GM19193 (cell line): ENCODE results near the gene RIMS4.

ENCODE experiments used
- POLR2A ChIP-seq: IDR thresholded peaks from 4 replicates; pipeline ENCODE4 v1.6.1; 2011; ENCODE audit not compliant: insufficient read depth, insufficient read length; ENCODE audit errors: extremely low read depth

Gene RIMS4

DNA sequence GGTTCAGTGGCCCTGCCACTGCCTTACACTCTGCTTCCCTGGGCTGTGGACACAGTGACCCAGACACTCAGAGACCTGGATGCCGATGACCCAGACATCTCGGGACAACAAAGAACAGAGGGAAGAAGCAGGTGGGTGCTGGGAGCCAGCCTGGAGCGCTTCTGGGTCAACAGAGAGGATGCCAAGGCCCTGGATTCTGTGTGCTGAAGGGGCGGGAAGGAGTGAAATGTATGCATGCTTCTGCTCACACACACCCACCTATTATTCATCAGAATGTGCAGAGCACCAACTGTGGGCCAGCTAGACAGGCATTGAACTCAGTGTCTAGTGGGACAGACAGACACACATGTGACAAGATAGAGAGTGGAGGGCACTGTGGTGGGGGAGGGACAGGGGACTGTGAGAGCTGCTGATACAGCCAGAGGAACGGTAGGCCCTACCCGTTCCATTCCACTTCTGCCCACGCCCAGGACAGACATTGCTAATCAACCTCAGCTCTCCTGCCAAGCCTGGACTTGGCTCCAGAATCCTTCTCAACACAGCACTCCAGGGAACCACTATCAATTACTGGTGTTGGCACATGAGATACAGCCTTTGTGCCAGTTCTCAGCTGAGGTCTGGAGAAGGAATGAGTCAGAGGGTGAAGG lies 44.5 kb downstream of the RIMS4 start:
- no peak for TF ChIP-seq POLR2A

DNA sequence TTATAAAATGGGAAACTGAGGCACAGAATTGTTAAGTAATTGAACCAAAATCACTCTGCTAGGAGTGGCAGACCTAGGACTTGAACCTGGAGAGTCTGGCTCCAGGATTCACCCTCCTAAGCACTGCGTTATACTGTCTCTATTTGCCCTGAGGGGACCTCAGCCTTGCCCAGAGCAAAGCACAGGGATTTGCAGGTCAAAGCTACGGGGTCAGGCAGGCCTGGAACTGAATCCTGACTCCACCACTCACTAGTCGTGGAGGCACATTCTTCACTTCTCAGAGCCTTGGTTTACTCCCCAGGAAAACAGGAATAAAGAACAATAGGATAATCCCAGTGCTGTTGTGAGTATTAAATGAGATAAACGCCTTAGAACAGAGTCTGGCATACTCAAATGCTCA lies 45.3 kb downstream of the RIMS4 start:
- TF ChIP-seq POLR2A, result no peak

DNA sequence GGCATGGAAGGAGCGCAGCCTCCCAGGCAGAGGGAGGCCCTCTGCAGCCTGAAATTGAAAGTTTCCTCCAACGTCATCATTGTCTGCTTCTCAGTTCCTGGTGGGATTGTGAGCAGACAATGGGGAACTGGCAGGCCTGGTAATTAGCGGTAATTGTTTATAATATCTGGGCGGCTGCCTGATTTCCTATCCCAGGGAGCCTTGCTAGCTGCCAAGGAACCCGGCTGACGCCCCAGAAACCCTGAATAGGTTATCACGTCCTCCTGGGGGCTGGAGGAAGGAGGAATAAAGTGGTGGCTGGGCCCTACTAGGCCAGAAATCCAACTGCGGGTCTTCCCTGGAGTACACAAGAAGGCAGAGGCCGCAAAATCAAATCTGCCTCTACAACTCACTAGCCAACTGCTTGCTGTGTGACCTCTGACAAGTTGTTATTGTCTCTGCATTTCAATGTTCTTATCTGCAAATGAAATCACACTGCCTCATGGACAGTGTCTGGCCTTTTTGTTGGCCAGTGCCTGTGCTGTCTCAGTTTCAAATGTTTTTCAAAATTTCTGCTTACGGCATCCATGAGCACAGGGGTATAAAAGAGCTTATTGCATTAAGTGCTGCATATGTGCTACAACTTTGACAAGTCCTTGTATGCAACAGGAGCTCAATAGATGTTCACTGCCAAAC lies 47.7 kb downstream of the RIMS4 start:
- TF ChIP-seq POLR2A, result no peak

DNA sequence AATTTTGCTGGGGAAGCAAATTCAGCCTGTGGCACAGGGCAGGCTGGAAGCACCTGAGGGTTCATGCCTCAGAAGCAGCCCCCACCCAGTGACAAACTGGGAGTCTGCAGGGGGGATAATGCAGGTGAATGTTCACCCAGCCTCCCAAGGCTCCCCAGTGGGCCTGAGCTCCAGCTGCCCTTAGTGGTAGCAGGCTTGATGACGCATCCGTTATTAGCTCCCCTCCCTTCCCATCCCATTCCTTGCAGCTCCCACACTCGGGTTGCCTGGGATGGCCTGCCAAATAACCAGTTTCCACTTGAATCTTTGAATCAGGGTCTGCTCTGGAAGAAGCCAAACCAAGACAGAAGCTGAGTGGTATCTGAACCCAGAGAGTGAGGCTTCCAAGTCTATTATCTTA lies 48.9 kb downstream of the RIMS4 start:
- TF ChIP-seq POLR2A, result no peak

DNA sequence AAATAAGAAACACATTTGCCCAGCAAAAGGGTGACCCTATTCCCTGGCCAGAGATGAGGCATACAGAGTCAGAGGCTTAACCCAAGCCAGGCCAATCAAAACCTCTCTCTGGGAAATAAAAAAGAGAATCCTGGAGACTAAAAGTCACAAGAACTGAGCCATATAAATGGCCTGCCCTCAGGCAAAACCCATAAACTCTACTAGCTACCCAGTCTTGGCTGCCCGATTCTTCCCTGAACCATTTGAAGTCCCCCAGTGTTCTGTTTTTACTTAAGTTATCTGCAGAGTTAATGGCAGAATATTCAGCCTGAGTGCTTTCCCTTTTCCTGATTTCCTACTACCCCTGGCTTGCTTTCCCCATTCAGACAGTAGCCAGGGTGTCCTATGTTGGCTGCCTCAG lies 50.8 kb downstream of the RIMS4 start:
- TF ChIP-seq POLR2A, result no peak

DNA sequence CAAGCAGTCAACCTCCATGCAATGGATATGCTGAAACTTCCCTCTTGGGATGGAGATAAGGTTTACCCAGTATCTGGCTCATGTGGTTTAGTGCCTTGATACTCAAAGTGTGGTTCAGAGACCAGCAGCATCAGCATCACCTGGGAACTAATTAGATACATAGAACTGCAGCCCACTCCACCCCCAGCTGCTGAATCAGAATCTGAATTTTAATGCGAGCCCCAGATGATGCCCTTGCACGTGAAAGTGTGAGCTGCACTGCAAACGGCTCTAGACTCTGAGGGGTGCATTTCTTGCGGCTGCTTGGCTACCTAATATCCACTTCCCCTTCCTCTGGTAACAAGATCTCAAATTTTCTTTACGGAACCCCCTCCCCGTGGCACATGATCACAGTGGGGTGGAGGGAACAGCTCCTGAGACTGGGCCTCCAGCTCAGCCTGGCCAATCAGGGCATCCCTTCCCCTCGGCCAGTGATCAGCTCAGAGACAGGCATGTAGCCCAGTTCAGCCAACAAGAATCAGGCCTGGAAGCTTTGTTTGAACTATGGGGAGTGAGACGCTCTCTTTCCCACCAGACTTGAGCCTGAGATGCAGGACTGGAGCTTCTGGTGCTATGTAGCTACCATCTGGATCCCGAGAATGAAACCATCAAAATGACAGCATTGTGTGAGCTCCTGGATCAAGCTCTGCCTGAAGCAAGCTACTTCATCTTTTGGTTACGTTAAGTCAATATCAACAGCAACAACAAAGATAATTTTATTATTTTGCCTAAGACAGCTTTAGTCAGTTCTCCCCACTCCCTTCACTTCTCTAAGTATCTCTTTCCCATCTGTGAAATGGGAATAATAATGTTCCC lies 51.9 kb downstream of the RIMS4 start:
- no peak for TF ChIP-seq POLR2A

DNA sequence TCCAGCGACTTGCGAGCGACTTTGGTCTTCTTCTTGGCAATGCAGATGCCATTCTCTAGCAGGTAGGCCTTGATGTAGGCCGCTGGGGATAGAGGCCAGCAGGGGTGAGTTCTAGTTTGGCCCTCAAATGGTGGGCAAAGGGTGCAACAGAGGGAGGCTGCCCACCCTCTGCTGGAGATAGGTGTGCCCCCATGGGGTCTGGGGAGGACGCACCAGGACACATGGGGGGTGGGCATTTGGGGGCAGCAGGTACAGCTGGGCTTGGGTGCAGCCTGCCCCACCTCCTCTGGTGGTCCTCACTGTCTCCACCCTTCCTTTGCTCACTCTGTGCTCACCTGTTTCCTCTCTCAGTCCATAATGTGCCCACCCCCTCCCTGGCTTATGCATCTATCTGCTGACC lies 53.4 kb downstream of the RIMS4 start:
- TF ChIP-seq POLR2A, result no peak

DNA sequence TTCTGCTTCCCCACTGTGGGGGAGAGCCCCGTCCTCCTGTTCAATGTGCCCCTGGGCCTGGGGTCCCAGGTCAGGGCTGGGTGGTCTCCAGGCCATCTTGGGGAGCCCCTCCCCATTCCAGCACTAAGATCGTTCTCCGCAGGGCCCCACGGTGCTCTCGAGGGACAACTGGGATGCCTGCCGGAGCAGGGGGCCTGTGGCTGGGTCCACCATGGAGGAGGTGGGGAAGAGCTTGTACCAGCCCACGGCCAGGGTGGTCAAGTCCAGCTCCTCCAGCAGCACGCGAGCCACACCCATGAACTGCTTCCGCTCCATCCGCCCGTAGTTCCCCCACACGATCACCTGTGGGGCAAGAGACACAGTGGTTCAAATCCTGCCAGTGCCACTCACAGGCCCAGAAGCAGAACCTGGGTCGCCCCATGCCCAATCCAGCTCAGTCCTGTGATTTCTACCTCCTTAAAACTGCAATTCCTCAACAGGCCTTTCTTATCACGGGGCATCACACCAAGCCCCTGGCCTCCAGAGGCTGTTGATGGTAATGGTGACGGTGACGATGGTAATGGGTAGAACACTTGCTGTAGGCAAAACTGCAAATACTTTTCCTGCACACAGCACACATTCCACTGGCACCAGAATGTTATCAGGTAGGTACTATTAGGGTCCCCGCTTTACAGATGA lies 54.2 kb downstream of the RIMS4 start:
- no peak for TF ChIP-seq POLR2A

DNA sequence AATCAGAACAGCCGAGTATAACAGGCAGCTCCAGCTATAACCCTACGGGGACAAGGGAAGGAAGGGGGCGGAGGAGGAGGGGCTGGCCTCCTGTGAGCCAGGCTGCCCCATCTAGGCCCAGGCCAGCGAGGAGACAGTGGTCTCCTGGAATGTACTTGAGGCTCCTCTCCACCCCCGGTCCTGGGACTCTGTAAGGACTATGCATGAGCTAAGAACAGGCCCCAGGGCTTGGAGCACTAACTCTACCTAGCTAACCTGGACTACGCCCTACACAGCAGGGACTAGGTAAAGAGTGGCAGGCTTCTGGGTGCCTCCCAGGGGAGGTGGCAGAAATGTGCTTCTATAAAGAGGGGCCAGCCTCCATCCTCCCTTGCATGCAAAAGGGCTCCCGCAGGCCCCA lies 55.8 kb downstream of the RIMS4 start:
- no peak for TF ChIP-seq POLR2A

DNA sequence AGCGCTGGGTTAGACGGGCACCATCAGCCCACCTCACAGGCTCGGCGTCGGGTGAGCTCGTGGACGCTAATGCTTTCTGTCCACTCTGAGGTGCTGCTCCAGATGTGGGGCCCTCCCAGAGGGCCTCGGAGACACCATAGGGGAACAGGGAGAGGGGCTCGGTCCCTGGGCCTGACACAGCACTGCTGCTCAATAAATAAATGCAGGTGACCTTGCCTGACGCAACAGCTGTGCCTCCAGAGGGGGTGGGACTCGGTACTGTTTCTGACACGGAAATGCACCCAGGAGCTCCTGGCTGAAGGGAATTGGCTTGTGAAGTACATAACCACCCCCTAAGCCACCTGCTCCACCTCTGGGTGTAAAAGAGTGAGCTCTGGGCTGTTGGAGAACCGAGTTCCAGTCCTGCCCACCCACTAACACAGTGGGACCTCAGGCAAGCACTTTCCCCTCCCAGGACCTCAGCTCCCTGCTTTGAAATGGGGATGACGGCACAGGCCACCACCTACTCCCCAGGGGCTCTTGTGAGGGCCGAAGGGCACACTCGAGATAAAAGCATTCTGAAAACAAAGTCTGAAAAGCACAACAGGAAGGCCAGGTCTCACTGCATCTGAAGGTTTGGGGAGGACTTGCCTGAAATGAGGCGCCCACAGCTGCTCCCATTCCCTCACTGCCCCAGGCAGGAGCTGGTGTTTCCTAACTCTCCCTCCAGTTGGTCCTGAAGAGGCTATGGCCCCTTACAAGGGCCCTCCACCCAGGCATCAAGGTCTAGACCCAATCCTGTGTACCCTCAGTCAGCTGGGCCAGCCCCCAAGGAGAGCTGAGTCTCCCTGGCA lies 58.0 kb downstream of the RIMS4 start:
- no peak for TF ChIP-seq POLR2A

DNA sequence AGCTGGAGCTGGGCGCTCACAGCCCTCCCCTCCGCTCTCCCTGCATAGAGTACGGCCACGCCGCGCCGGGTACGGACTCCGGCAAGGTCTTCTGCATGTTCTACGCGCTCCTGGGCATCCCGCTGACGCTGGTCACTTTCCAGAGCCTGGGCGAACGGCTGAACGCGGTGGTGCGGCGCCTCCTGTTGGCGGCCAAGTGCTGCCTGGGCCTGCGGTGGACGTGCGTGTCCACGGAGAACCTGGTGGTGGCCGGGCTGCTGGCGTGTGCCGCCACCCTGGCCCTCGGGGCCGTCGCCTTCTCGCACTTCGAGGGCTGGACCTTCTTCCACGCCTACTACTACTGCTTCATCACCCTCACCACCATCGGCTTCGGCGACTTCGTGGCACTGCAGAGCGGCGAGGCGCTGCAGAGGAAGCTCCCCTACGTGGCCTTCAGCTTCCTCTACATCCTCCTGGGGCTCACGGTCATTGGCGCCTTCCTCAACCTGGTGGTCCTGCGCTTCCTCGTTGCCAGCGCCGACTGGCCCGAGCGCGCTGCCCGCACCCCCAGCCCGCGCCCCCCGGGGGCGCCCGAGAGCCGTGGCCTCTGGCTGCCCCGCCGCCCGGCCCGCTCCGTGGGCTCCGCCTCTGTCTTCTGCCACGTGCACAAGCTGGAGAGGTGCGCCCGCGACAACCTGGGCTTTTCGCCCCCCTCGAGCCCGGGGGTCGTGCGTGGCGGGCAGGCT lies 60.1 kb downstream of the RIMS4 start:
- TF ChIP-seq POLR2A, result no peak

DNA sequence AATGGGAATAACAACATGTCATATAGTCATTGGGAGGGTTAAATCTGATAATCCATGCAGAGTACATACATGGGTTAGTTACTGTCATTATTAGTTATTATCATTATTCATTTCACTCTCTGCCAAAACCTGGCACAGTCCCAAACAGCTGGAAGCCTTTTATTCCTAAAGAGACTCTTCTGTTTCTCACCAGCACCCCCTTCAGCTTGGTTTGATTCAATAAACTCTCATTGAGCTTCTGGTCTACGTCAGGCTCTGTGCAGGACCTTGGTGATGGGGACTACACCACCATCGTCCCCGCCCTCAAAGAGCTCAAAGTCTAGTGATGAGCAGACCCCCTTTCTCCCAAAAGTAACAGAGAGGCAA lies 62.4 kb downstream of the RIMS4 start:
- TF ChIP-seq POLR2A, result no peak

DNA sequence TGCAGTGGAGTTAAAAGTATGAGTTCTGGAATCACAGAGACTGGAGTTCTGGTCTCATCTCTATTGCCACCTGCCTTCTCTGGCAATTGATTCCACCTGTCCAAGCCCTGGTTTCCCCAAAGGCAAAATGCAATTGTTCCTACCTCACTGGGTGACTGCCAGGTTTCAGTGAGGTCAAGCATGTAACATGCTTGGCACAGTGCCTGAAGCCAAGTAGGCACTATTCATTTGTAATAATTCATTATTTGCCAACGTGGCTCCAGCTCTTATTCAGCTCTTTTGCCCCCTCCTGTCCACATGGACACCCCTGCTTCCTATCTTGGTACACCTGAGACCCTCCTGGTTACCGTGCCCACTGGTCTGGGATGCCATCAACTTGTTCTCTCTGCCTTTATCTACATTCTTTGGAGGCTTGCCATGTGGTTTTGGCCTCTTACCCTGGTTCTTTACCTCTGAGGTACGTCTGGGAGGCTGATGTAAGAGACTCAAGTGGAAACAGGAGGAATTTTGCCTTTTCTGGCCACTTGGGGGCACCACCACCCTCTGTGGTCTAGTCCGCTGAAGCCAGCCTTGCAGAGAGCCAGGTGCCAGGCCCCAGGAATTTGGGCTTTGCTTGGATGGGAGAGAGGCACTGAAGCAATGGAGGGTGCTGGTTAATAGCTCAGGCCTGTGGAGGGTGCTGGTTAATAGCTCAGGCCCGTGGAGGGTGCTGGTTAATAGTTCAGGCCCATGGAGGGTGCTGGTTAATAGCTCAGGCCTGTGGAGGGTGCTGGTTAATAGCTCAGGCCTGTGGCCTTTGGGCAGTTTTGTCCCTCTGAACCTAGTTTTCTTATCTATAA lies 63.0 kb downstream of the RIMS4 start:
- TF ChIP-seq POLR2A, result no peak
